Measurements from ENCODE around the gene ALG6.

The ALG6 gene

DNA sequence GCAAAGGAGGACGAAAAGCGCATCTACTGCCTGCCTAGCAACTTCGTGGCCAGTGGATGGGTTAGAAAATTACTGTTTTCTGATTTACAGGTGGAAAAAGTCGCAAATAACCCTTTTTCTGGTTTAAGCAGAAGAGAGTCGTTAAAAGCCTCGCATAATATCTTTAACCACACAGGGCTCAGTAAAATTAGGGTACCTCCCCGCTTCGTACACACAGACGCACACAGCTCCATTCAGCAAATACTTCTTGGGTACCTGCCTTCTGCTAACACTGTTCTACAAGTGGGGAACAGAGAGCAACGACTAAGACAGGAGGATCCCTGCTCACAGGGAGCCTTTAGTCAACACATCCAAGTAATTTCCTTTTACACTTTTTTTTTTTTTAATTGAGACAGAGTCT lies 704 bp downstream of the ALG6 start:
- WGBS (ENCODE audit: insufficient coverage), result 8% methylated on average over 10 of the region's 10 CpGs
- Histone ChIP-seq H3K4me3 (ENCODE audit: control insufficient read depth in 1 of 7, extremely low read depth in 1 of 7, insufficient read depth in 4 of 7, low read depth in 2 of 7, low read length in 6 of 7) (peak overlapping the region; percentile 75 to 97 (median 93)), H3K27me3 (replicated peaks in 2 of 5; ENCODE audit: control insufficient read depth in 4 of 5, insufficient read depth in 5 of 5, low read length in 4 of 5) (no peaks in the 10 kb centered on the region), H3K4me1 (ENCODE audit: control extremely low read depth in 1 of 4, control insufficient read depth in 4 of 4, insufficient read depth in 4 of 4, low read length in 3 of 4) (peaks cover 0 to 16% (median 11%) of the 10 kb centered on the region in 4 experiments), H3K27ac (ENCODE audit: insufficient read depth in 1 of 2, low read depth in 1 of 2, low read length in 2 of 2, poor library complexity in 1 of 2, severe bottlenecking in 2 of 2) (peak overlapping the region in 1 of 2 experiments; percentile 70), H3K9me3 (ENCODE audit: control extremely low read depth in 1 of 5, control insufficient read depth in 4 of 5, insufficient read depth in 2 of 5, low read depth in 1 of 5, low read length in 4 of 5) (no peaks in the 10 kb centered on the region), H3K36me3 (ENCODE audit: control insufficient read depth in 4 of 4, insufficient read depth in 4 of 4, low read length in 3 of 4) (peaks cover 2 to 8% (median 7%) of the 10 kb centered on the region in 4 experiments)
- peak in 1 of 3 donors; percentile 68 for DNase-seq
- ChIA-PET CTCF (no interaction called here), POLR2A (no interaction called here)

DNA sequence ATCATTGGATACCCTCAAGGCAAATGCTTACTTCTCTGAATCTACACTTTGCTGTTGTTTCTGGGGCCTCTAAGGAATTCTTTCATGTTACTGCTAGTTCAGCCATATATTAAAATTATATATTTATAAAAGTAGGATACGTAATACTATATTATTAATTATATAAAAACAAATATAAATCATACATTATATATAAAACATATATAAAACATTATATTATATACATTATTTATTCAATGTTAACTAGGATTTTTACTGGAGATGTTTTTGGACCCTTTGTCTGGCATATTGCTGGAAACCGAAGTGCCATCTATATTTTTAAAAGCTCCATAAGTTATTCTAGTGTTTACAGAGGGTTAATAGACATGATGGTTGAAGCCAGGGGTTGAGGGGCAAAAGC lies 12.2 kb downstream of the ALG6 start:
- Histone ChIP-seq H3K27me3 (replicated peaks in 2 of 5; ENCODE audit: control insufficient read depth in 4 of 5, insufficient read depth in 5 of 5, low read length in 4 of 5) (no peaks in the 10 kb centered on the region), H3K27ac (ENCODE audit: insufficient read depth in 1 of 2, low read depth in 1 of 2, low read length in 2 of 2, poor library complexity in 1 of 2, severe bottlenecking in 2 of 2) (no peak overlapping the region), H3K9me3 (ENCODE audit: control extremely low read depth in 1 of 5, control insufficient read depth in 4 of 5, insufficient read depth in 2 of 5, low read depth in 1 of 5, low read length in 4 of 5) (no peaks in the 10 kb centered on the region), H3K4me1 (ENCODE audit: control extremely low read depth in 1 of 4, control insufficient read depth in 4 of 4, insufficient read depth in 4 of 4, low read length in 3 of 4) (peaks cover 0 to 3% (median 0%) of the 10 kb centered on the region in 4 experiments), H3K4me3 (ENCODE audit: control insufficient read depth in 1 of 7, extremely low read depth in 1 of 7, insufficient read depth in 4 of 7, low read depth in 2 of 7, low read length in 6 of 7) (no peak overlapping the region), H3K36me3 (ENCODE audit: control insufficient read depth in 4 of 4, insufficient read depth in 4 of 4, low read length in 3 of 4) (peaks cover 0 to 10% (median 7%) of the 10 kb centered on the region in 4 experiments)
- WGBS (ENCODE audit: insufficient coverage), result 100% methylated on average over 1 of the region's 2 CpGs
- no peak for DNase-seq
- POLR2A ChIA-PET, result no interaction called here
- CTCF ChIA-PET, result no interaction called here

DNA sequence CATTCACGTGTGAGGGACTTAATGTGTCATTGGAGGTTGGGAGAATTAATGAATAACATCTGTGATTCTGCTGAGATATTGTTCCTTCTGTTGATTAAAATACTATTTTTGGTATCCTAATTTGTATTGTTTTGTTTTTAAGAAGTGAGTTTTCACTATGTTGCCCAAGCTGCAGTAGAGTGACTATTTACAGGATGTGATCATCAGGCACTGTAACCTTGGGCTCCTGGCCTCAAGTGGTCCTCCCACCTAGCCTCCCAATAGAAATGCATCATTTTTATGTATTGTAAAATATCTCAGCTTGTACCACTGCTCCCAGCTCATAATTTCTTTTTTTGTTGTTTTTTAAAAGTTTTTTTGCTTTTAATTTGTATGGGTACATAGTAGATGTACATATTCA lies 14.3 kb downstream of the ALG6 start:
- no peaks in the 10 kb centered on the region for H3K27me3 ChIP-seq (replicated peaks in 2 of 5; ENCODE audit: control insufficient read depth in 4 of 5, insufficient read depth in 5 of 5, low read length in 4 of 5)
- POLR2A ChIA-PET, result no interaction called here
- no peak for DNase-seq
- peaks cover 0 to 3% (median 0%) of the 10 kb centered on the region in 4 experiments for H3K4me1 ChIP-seq (ENCODE audit: control extremely low read depth in 1 of 4, control insufficient read depth in 4 of 4, insufficient read depth in 4 of 4, low read length in 3 of 4)
- H3K9me3 ChIP-seq (ENCODE audit: control extremely low read depth in 1 of 5, control insufficient read depth in 4 of 5, insufficient read depth in 2 of 5, low read depth in 1 of 5, low read length in 4 of 5), result peaks cover 0 to 1% (median 0%) of the 10 kb centered on the region in 5 experiments
- CTCF ChIA-PET, result no interaction called here
- no CpG with 5 or more reads among the region's 1 CpG for WGBS (ENCODE audit: insufficient coverage)
- no peak overlapping the region for H3K4me3 ChIP-seq (ENCODE audit: control insufficient read depth in 1 of 7, extremely low read depth in 1 of 7, insufficient read depth in 4 of 7, low read depth in 2 of 7, low read length in 6 of 7)
- peaks cover 0 to 8% (median 5%) of the 10 kb centered on the region in 4 experiments for H3K36me3 ChIP-seq (ENCODE audit: control insufficient read depth in 4 of 4, insufficient read depth in 4 of 4, low read length in 3 of 4)
- H3K27ac ChIP-seq (ENCODE audit: insufficient read depth in 1 of 2, low read depth in 1 of 2, low read length in 2 of 2, poor library complexity in 1 of 2, severe bottlenecking in 2 of 2), result no peak overlapping the region

DNA sequence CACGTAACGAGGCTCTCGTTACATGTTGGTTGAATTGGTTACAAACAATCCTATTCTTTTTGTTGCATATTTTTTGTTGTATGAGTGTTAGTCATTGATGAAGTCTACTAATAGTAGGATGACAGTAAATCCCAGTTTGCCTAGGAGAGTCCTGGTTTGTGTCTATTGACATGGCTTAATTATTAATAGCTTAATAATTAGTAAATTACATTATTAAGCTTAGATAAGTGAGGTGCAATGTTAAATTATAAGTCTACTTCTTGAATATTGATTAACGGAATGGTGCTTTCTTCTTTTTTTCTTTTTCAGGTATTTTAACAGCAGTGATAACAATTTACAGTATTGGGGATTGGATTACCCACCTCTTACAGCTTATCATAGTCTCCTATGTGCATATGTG lies 34.5 kb downstream of the ALG6 start:
- Histone ChIP-seq H3K9me3 (ENCODE audit: control extremely low read depth in 1 of 5, control insufficient read depth in 4 of 5, insufficient read depth in 2 of 5, low read depth in 1 of 5, low read length in 4 of 5) (peaks cover 0 to 2% (median 0%) of the 10 kb centered on the region in 5 experiments), H3K36me3 (ENCODE audit: control insufficient read depth in 4 of 4, insufficient read depth in 4 of 4, low read length in 3 of 4) (peaks cover 4 to 13% (median 11%) of the 10 kb centered on the region in 4 experiments), H3K4me3 (ENCODE audit: control insufficient read depth in 1 of 7, extremely low read depth in 1 of 7, insufficient read depth in 4 of 7, low read depth in 2 of 7, low read length in 6 of 7) (no peak overlapping the region), H3K4me1 (ENCODE audit: control extremely low read depth in 1 of 4, control insufficient read depth in 4 of 4, insufficient read depth in 4 of 4, low read length in 3 of 4) (no peaks in the 10 kb centered on the region), H3K27ac (ENCODE audit: insufficient read depth in 1 of 2, low read depth in 1 of 2, low read length in 2 of 2, poor library complexity in 1 of 2, severe bottlenecking in 2 of 2) (no peak overlapping the region), H3K27me3 (replicated peaks in 2 of 5; ENCODE audit: control insufficient read depth in 4 of 5, insufficient read depth in 5 of 5, low read length in 4 of 5) (no peaks in the 10 kb centered on the region)
- ChIA-PET POLR2A (no interaction called here), CTCF (interaction anchor here (1.0 kb wide), 1 partner anchor 74 kb away, joined by 3 read pairs; no protein-coding TSS in a partner anchor)
- WGBS (ENCODE audit: insufficient coverage), result no CpG with 5 or more reads among the region's 4 CpGs
- DNase-seq, result no peak

DNA sequence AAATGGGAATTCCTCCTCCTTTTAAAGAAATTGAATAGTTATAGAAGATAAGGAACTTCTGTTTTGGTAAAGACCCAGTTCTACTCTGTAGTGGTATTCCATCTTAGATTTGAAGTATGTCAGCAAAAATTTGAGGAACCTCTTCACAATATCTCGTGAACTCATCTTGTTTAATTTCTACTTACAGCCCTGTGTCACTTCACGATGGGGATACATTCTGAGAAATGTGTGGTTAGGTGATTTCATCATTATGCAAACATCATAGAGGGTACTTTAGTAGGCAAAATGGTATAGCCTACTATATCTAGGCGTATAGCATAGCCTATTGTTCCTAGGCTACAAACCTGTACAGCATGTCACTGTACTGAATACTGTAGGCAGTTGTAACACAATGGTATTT lies 36.0 kb downstream of the ALG6 start:
- H3K27ac ChIP-seq (ENCODE audit: insufficient read depth in 1 of 2, low read depth in 1 of 2, low read length in 2 of 2, poor library complexity in 1 of 2, severe bottlenecking in 2 of 2), result no peak overlapping the region
- CTCF ChIA-PET, result interaction anchor here (2.5 kb wide), 1 partner anchor 12 kb away, joined by 8 read pairs; no protein-coding TSS in a partner anchor
- no CpG with 5 or more reads among the region's 3 CpGs for WGBS (ENCODE audit: insufficient coverage)
- no peaks in the 10 kb centered on the region for H3K4me1 ChIP-seq (ENCODE audit: control extremely low read depth in 1 of 4, control insufficient read depth in 4 of 4, insufficient read depth in 4 of 4, low read length in 3 of 4)
- H3K9me3 ChIP-seq (ENCODE audit: control extremely low read depth in 1 of 5, control insufficient read depth in 4 of 5, insufficient read depth in 2 of 5, low read depth in 1 of 5, low read length in 4 of 5), result peaks cover 0 to 2% (median 0%) of the 10 kb centered on the region in 5 experiments
- POLR2A ChIA-PET, result no interaction called here
- H3K4me3 ChIP-seq (ENCODE audit: control insufficient read depth in 1 of 7, extremely low read depth in 1 of 7, insufficient read depth in 4 of 7, low read depth in 2 of 7, low read length in 6 of 7), result no peak overlapping the region
- DNase-seq, result peak; percentile 24 to 90 (median 64)
- H3K27me3 ChIP-seq (replicated peaks in 2 of 5; ENCODE audit: control insufficient read depth in 4 of 5, insufficient read depth in 5 of 5, low read length in 4 of 5), result no peaks in the 10 kb centered on the region
- peaks cover 4 to 10% (median 9%) of the 10 kb centered on the region in 4 experiments for H3K36me3 ChIP-seq (ENCODE audit: control insufficient read depth in 4 of 4, insufficient read depth in 4 of 4, low read length in 3 of 4)

DNA sequence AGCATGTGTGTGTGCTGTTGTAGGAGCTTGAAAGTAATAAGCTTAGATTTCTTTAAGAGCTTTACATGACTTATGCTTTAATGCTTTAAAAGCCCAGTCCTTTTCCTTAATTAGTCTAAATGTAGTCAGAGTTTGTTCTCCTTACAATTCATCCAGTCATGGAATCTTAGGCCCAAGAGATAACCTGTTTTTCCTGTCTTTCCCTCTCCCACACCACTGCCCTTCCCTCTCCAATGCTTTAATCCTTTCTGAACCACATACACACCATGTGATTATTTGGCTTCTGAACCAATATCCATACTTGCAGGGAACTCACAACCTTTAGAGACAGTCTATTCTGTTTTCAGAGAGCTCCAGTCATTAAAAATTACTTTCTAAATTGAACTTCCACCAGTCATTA lies 37.6 kb downstream of the ALG6 start:
- H3K27me3 ChIP-seq (replicated peaks in 2 of 5; ENCODE audit: control insufficient read depth in 4 of 5, insufficient read depth in 5 of 5, low read length in 4 of 5), result no peaks in the 10 kb centered on the region
- no peak for DNase-seq
- ChIA-PET CTCF (interaction anchor here (0.6 to 2.5 kb wide), 4 partner anchors 11 to 36 kb away, joined by 3 to 8 read pairs (median 4); no protein-coding TSS in a partner anchor), POLR2A (no interaction called here)
- H3K4me3 ChIP-seq (ENCODE audit: control insufficient read depth in 1 of 7, extremely low read depth in 1 of 7, insufficient read depth in 4 of 7, low read depth in 2 of 7, low read length in 6 of 7), result no peak overlapping the region
- no peaks in the 10 kb centered on the region for H3K4me1 ChIP-seq (ENCODE audit: control extremely low read depth in 1 of 4, control insufficient read depth in 4 of 4, insufficient read depth in 4 of 4, low read length in 3 of 4)
- peaks cover 0 to 7% (median 2%) of the 10 kb centered on the region in 4 experiments for H3K36me3 ChIP-seq (ENCODE audit: control insufficient read depth in 4 of 4, insufficient read depth in 4 of 4, low read length in 3 of 4)
- no peak overlapping the region for H3K27ac ChIP-seq (ENCODE audit: insufficient read depth in 1 of 2, low read depth in 1 of 2, low read length in 2 of 2, poor library complexity in 1 of 2, severe bottlenecking in 2 of 2)
- H3K9me3 ChIP-seq (ENCODE audit: control extremely low read depth in 1 of 5, control insufficient read depth in 4 of 5, insufficient read depth in 2 of 5, low read depth in 1 of 5, low read length in 4 of 5), result no peaks in the 10 kb centered on the region

DNA sequence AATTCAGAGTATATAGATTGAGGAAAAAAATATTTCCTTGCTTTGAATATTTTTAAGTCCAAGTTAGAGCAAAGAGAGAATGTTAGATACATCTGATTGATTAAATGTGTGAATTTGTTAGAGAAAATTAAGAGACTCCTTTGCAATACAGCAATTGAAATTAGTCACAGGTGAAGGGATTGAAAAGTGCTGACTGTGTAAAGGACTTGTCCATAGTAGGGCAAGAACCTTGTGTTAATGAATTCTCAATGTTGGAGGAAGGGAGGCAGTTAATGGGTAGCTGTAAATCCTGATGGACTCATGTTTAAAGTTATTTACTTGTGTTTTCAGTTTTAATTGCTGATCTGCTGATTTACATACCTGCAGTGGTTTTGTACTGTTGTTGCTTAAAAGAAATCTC lies 38.6 kb downstream of the ALG6 start:
- DNase-seq, result no peak
- H3K4me1 ChIP-seq (ENCODE audit: control extremely low read depth in 1 of 4, control insufficient read depth in 4 of 4, insufficient read depth in 4 of 4, low read length in 3 of 4), result no peaks in the 10 kb centered on the region
- ChIA-PET POLR2A (interaction anchor here (0.6 kb wide), 1 partner anchor 44 kb away, joined by 3 read pairs; no protein-coding TSS in a partner anchor), CTCF (interaction anchor here (1.6 to 2.5 kb wide), 3 partner anchors 10 to 36 kb away, joined by 4 to 8 read pairs (median 5); no protein-coding TSS in a partner anchor)
- H3K4me3 ChIP-seq (ENCODE audit: control insufficient read depth in 1 of 7, extremely low read depth in 1 of 7, insufficient read depth in 4 of 7, low read depth in 2 of 7, low read length in 6 of 7), result no peak overlapping the region
- no peaks in the 10 kb centered on the region for H3K27me3 ChIP-seq (replicated peaks in 2 of 5; ENCODE audit: control insufficient read depth in 4 of 5, insufficient read depth in 5 of 5, low read length in 4 of 5)
- H3K27ac ChIP-seq (ENCODE audit: insufficient read depth in 1 of 2, low read depth in 1 of 2, low read length in 2 of 2, poor library complexity in 1 of 2, severe bottlenecking in 2 of 2), result no peak overlapping the region
- H3K36me3 ChIP-seq (ENCODE audit: control insufficient read depth in 4 of 4, insufficient read depth in 4 of 4, low read length in 3 of 4), result peaks cover 0 to 7% (median 1%) of the 10 kb centered on the region in 4 experiments
- no peaks in the 10 kb centered on the region for H3K9me3 ChIP-seq (ENCODE audit: control extremely low read depth in 1 of 5, control insufficient read depth in 4 of 5, insufficient read depth in 2 of 5, low read depth in 1 of 5, low read length in 4 of 5)

Measured in common myeloid progenitor, CD34-positive (primary cell).